Stimulated activated CD4-positive, alpha-beta T cell treated with anti-CD3 and anti-CD28 coated beads, TNF-alpha, amount 100 ng/mL, for 48 hours (primary cell): ENCODE measurements around the gene ESD.
"Not testable (repeated sequence)": the region's sequence is repeated elsewhere in the genome, so short reads cannot be mapped to it uniquely, and the experiment has no call there.

Source experiments
- DNase-seq, 3 donors: peaks; one replicate each; pipeline ENCODE4 v3.0.0-alpha.2; 2020; ENCODE audit warnings: low read depth in 3 of 3

ESD gene, protein sequence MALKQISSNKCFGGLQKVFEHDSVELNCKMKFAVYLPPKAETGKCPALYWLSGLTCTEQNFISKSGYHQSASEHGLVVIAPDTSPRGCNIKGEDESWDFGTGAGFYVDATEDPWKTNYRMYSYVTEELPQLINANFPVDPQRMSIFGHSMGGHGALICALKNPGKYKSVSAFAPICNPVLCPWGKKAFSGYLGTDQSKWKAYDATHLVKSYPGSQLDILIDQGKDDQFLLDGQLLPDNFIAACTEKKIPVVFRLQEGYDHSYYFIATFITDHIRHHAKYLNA

DNA sequence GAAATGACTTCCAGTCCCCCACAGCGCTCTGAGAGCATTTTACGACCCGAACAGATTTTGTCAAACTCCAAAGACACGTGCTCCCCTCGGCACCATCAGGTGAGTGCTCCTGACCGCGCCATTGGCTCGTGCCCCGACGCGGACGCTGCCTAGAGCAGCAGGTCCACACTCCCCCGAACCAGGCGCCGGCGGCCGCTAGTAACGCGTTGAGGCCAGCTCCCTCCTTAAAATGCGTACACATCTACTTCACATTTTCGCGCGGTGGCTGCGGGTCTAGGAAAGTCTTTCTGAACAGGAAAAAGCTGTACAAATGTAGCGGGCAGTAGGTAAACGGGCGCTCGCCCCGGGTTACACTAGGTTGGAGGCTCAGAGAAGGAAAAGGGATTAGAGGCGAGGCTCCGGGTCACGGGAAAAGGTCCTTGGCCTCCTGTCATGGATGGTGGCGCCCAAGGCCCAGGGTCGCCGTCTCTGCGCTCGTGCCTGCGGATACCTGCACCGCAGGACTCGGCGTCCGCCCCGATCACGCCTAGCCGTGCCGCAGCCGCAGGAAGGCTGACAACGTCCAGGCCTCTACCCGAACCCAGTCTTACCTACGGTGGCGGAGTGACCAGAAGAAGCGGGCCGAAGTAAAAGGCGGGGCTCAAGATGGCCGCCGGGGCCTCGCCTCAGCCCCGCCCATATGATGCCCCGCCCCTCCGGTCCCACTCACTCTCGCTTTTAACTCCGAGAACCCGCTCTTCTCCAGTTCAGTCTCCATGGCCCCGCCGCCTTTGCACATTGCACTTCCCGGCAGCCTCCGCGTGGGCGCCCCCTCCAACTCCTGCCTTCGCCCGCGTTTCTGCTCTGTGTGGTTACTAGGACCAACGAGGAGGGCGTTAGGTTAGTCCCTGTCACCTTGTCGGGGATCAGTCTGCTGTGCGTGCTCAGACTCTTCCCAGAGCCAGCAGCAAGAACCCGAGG is at the start of gene ESD:
ESD (minus strand) TSS at position 647 of the 960 bp plus-strand sequence. CDS start 5,748 bp downstream, outside the sequence.
- DNase-seq = peak; percentile 86 to 96 (median 87)

- no peak for DNase-seq
Measured at GRCh38 chr13:46846726-46847125, 49.8 kb upstream of the ESD start.

DNA sequence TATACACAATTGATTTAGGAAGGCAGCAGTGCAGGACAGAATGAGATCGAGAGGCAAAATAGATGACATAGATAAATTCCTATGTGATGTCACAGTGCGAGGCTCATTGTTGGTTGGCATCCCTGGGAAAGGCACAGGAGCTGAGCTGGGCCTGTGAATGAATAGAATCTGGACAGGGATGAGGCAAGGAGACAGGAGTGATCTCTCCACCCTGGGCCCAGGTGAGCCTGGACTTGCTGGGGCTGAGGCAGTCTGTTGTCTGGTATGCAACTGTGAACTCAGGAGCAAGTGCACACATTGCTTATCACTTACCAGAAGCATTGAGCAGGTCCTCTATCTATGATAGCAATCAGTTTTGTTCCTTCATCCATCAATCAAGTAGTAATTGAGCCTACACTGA is 48.2 kb upstream of the ESD start:
- DNase-seq = no peak

GRCh38 chr13:46844431-46844830 is 47.5 kb upstream of the ESD start:
- DNase-seq = no peak

GRCh38 chr13:46839399-46839798 is 42.4 kb upstream of the ESD start:
- no peak for DNase-seq

DNA sequence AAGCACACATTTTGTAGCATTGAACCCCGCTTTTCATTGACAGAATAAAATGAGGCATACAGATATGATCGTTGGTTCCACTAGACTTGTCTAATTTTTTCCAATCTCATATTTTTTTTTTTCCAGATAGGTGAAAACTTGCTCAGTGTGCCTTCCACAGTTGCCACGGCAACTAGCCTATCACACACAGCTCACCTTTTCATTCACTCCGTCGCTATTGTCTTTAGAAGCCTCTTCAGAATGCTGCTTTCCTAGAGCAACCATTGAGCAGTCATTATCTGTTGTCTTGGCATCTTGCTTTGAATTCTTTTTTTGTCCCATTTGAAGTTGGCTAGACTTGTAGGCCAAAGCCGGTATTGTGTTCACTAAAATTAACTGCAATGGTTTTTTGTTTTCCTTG is 37.7 kb upstream of the ESD start:
- no peak for DNase-seq

- peak in 1 of 3 donors; percentile 18 for DNase-seq
Measured at GRCh38 chr13:46831588-46832194, 34.7 kb upstream of the ESD start.

DNA sequence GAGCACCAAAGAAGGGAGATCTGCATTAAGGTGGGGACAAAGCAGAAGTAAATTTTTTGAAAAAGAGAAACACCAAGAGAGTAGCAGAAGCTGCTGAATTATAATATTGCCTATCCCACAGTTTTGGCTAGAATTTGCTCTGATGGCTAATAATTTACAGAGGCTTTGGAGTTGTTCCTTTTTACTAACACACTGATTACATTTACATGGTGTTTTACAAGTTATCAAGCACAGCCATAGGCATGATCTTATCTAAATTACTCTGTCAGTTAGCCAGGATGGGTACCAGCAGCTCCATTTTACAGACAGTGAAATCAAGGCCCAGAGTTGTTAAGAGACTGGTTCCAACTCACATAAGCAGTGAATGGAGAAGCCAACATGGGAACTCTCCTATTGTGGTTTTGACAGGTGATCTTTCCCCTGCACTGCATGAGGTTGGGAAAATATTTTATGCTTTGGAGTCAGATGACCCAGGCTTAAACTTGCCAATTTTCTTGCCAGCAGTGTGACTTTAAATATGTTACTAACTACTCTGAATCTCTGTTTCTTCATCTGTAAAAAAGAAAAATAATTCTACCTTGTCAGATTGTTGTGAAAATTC is 33.5 kb upstream of the ESD start:
- no peak for DNase-seq

DNA sequence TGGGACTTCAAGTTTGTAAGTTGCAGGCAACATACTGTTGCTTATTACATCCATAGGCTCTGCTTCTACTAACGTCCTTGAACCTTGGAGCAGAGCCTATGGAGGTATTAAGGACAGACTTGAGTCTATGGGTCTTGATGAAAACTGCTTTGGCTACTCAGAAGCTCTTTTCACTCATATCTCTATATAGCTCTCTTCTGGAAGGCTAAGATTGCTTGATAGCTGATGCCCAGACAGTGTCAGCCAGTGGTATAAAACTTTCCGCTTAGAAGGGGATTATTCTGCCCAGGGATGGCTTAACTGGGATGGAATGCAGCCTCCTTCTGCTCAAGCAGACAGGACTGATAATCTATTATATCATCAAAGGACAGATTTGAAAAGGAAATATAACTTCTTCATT is 25.6 kb upstream of the ESD start:
- no peak for DNase-seq

DNA sequence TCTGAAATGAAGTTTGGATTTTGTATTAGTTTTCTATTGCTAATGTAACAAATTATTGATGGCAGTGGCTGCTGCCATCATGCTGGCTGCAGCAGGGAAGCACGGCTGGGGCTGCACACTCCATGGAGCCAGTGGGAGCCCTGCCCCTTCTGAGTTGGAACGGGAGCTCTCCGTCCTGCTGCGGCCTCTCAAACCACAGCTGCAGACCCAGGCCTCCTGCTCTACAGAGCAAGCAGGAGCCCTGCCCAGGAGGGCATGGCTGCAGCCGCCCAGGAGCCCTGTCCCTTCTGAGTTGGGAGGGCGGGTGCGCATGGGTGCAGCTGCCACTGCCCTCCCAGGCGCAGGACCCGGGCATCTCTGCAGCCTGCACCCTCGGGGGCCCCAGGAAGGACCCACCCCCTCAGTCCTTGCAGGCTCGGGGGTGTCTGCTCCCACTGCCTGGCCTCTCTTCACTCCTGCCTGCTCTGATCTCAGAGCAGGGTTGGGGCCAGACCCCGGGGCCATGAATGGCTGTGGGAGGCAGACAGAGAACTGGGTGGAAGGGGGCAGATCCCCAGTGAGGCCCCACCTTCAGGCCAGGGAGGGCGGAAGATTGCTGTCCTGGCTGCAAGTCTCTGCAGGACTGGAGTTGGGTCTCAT is 21.0 kb upstream of the ESD start:
- DNase-seq = no peak

GRCh38 chr13:46817095-46817494 is 20.1 kb upstream of the ESD start:
- DNase-seq = no peak

- no peak for DNase-seq
Measured at GRCh38 chr13:46816371-46816770, 19.4 kb upstream of the ESD start.

- no peak for DNase-seq
Measured at GRCh38 chr13:46812301-46812797, 15.4 kb upstream of the ESD start.

DNA sequence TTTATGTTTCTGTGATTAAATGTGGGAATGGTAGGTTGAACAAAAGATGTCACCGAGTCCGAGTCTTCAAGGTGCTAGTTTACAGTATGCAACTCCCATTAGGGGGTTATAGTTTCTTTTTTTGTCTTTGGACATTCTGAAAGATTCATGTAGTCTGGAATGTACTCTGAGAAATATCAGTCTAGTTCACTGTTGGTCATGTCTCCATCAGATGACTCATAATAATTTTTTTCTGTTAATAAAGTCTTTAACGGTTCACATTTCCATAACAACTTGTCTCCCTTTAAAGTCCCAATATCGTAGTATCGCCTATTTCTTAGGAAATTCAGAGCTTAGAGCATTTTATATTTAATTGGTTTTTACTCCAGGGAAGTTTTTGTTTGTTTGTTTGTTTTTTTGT is 13.5 kb upstream of the ESD start:
- DNase-seq = no peak

DNA sequence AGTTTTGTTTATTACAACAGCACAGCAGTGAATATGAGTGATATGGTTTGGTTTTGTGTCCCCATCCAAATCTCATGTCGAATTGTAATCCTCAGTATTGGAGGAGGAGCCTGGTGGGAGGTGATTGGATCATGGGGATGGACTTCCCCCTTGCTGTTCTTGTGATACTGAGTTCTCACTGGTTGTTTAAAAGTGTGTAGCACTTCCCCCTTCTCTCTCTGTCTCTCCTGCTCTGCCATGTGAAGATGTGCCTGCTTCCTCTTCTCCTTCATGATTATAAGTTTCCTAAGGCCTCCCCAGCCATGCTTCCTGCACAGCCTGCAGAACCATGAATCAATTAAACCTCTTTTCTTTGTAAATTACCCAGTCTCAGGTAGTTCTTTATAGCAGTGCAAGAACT is 8.0 kb upstream of the ESD start:
- not testable (repeated sequence) for DNase-seq

DNA sequence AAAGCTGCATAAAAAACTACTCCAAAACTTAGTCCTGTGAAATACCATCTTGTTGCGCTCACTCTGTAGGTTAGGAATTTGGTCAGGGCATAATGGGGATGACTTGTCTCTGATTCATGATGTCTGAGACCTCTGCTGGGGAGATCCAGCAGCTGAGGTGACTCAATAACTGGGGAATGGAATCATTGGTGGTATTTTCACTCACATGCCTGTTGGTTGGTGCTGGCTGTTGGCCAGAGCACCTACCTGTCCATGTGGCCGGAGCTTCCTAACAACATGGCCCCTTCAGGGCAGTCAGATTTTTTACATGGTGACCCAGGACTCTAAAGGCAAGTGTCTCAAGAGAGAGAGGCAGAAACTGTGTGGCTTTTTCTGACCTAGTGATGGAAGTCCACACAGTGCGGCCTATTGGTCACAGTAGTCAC is 7.4 kb upstream of the ESD start:
- no peak for DNase-seq

DNA sequence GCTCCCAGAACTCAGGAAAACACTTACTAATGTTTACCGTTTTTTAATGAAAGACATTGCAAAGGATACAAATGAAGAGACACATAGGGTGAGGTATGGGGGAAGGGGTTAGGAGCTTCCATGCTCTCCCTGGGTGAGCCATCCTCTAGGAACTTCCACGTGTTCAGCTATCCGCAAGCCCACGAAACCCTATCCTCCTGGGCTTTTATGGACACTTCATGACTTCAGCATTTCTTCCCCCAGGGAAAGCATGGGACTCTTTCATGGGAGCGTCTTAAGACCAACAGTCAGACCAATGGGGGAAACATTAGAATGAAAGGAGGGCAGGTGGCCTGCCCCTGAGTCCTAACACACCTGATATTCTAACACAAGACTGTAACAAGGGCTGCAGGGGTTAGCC is 6.6 kb upstream of the ESD start:
- no peak for DNase-seq

DNA sequence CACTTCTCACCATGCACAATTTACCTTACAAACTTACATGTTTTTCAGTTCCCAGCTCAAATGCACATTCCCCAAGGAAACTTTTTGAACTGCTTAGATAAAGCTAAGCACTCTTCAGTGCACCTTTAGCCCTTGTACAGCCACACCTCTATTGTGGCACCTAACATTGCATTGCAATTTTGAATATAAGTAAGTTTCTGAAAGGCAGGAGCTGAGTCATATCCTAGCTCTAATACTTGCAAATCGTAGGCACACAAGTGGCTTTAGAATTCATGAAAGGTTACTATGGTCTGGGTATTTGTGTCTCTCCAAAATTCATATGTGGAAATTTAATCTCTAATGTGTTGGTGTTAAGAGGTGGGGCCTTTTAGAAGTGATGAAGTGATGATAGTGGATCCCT is 4.9 kb upstream of the ESD start:
- DNase-seq = no peak

DNA sequence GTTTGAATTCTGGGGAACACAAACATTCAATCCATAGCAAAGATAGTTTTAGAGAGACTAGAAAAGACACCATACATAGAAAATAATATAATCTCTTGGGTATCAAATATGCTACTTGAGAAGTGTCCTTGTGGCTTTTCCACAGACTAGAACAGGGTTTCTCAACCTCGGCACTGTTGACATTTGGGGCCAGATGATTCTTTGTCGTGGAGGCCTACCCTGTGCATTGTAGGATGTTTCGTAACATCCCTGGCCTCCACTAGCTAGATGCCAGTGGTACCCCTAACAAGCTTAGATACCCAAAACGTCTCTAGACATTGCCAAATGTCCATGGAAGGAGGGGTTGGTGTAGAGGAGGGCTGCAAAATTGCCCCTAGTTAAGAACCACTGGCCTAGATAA is 2.2 kb upstream of the ESD start:
- DNase-seq = no peak

- no peak for DNase-seq
Measured at GRCh38 chr13:46797501-46798237, 708 bp upstream of the ESD start.

GRCh38 chr13:46796129-46796514 is 839 bp downstream of the ESD start:
- no peak for DNase-seq
